Activated naive CD8-positive, alpha-beta T cell treated with anti-CD3 and anti-CD28 coated beads for 36 hours (primary cell): ENCODE data around the gene HLX. TPM values are rescaled to one million over a fixed set of nuclear protein-coding genes. Genes with fewer than 3 reads are reported as not detected.

Experiments used
- DNase-seq: peaks from one replicate; pipeline ENCODE4 v3.0.0; 2021
- H3K27ac Mint-ChIP-seq: one replicate; pipeline ENCODE4 v1.8.0; 2022; ENCODE audit warnings: mild to moderate bottlenecking, moderate library complexity, mixed read lengths
- H3K27me3 Mint-ChIP-seq: one replicate; pipeline ENCODE4 v1.8.0; 2022; ENCODE audit warnings: mild to moderate bottlenecking, mixed read lengths
- H3K36me3 Mint-ChIP-seq: one replicate; pipeline ENCODE4 v1.8.0; 2021; ENCODE audit warnings: mild to moderate bottlenecking, mixed read lengths
- H3K4me1 Mint-ChIP-seq: one replicate; pipeline ENCODE4 v1.8.0; 2021; ENCODE audit warnings: mixed read lengths
- H3K4me3 Mint-ChIP-seq: one replicate; pipeline ENCODE4 v1.8.0; 2022; ENCODE audit warnings: mild to moderate bottlenecking, moderate library complexity, mixed read lengths
- H3K9me3 Mint-ChIP-seq: one replicate; pipeline ENCODE4 v1.8.0; 2022; ENCODE audit warnings: mixed read lengths
- total RNA-seq, 2 experiments: library from RNA; stranded (reverse); gene quantifications; one replicate each; pipeline ENCODE4 v1.2.3, GENCODE V29; 2021

HLX gene
- not detected for total RNA-seq

- Mint-ChIP-seq H3K27ac (peak within 1 kb of the TSS; percentile 54), H3K4me1 (peaks cover 31% of the 10 kb centered on the region), H3K27me3 (peaks cover 96% of the 10 kb centered on the region), H3K4me3 (peak within 1 kb of the TSS; percentile 69), H3K36me3 (no peaks in the 10 kb centered on the region), H3K9me3 (no peaks in the 10 kb centered on the region)
- DNase-seq = peak; percentile 38
These were observed at the start of gene HLX for GRCh38 chr1:220879076-220879508. HLX (plus strand) TSS chr1:220879443; CDS start chr1:220879858, 415 bp downstream.

GRCh38 chr1:220833436-220833835 is 45.8 kb upstream of the HLX start:
- Mint-ChIP-seq H3K4me1 (no peaks in the 10 kb centered on the region), H3K9me3 (no peaks in the 10 kb centered on the region), H3K4me3 (no peak overlapping the region), H3K27me3 (peaks cover 15% of the 10 kb centered on the region), H3K36me3 (no peaks in the 10 kb centered on the region), H3K27ac (no peak overlapping the region)
- no peak for DNase-seq

GRCh38 chr1:220834155-220834870 is 44.9 kb upstream of the HLX start:
- Mint-ChIP-seq H3K9me3 (no peaks in the 10 kb centered on the region), H3K4me1 (no peaks in the 10 kb centered on the region), H3K36me3 (no peaks in the 10 kb centered on the region), H3K27ac (no peak overlapping the region), H3K27me3 (peaks cover 15% of the 10 kb centered on the region), H3K4me3 (no peak overlapping the region)
- DNase-seq = no peak

GRCh38 chr1:220838578-220838977 is 40.7 kb upstream of the HLX start:
- Mint-ChIP-seq H3K9me3 (no peaks in the 10 kb centered on the region), H3K27me3 (peaks cover 9% of the 10 kb centered on the region), H3K27ac (no peak overlapping the region), H3K4me3 (no peak overlapping the region), H3K36me3 (no peaks in the 10 kb centered on the region), H3K4me1 (no peaks in the 10 kb centered on the region)
- DNase-seq = no peak

GRCh38 chr1:220839474-220839873 is 39.8 kb upstream of the HLX start:
- H3K4me3 Mint-ChIP-seq = no peak overlapping the region
- no peaks in the 10 kb centered on the region for H3K4me1 Mint-ChIP-seq
- no peaks in the 10 kb centered on the region for H3K9me3 Mint-ChIP-seq
- no peak overlapping the region for H3K27ac Mint-ChIP-seq
- DNase-seq = no peak
- H3K27me3 Mint-ChIP-seq = peaks cover 8% of the 10 kb centered on the region
- H3K36me3 Mint-ChIP-seq = no peaks in the 10 kb centered on the region

- Mint-ChIP-seq H3K9me3 (no peaks in the 10 kb centered on the region), H3K27me3 (peaks cover 5% of the 10 kb centered on the region), H3K4me3 (no peak overlapping the region), H3K36me3 (no peaks in the 10 kb centered on the region), H3K4me1 (no peaks in the 10 kb centered on the region), H3K27ac (no peak overlapping the region)
- DNase-seq = no peak
These were observed 38.0 kb upstream of the HLX start for GRCh38 chr1:220841293-220841692.

GRCh38 chr1:220843481-220844011 is 35.7 kb upstream of the HLX start:
- Mint-ChIP-seq H3K4me3 (no peak overlapping the region), H3K9me3 (no peaks in the 10 kb centered on the region), H3K27ac (no peak overlapping the region), H3K4me1 (no peaks in the 10 kb centered on the region), H3K36me3 (no peaks in the 10 kb centered on the region), H3K27me3 (peaks cover 8% of the 10 kb centered on the region)
- DNase-seq = no peak

GRCh38 chr1:220852408-220852807 is 26.8 kb upstream of the HLX start:
- H3K4me1 Mint-ChIP-seq = no peaks in the 10 kb centered on the region
- DNase-seq = no peak
- peaks cover under 1% of the 10 kb centered on the region for H3K27me3 Mint-ChIP-seq
- H3K36me3 Mint-ChIP-seq = peaks cover 1% of the 10 kb centered on the region
- peaks cover 21% of the 10 kb centered on the region for H3K9me3 Mint-ChIP-seq
- no peak overlapping the region for H3K27ac Mint-ChIP-seq
- H3K4me3 Mint-ChIP-seq = no peak overlapping the region

GRCh38 chr1:220872296-220872695 is 6.9 kb upstream of the HLX start:
- H3K4me3 Mint-ChIP-seq = no peak overlapping the region

GRCh38 chr1:220873087-220873486 is 6.2 kb upstream of the HLX start:
- Mint-ChIP-seq H3K36me3 (no peaks in the 10 kb centered on the region), H3K4me1 (peaks cover 9% of the 10 kb centered on the region), H3K4me3 (no peak overlapping the region), H3K27me3 (peaks cover 75% of the 10 kb centered on the region), H3K27ac (no peak overlapping the region), H3K9me3 (no peaks in the 10 kb centered on the region)
- DNase-seq = no peak

More at GRCh38 chr1:220872296-220872695, 6.9 kb upstream of the HLX start:
- H3K9me3 Mint-ChIP-seq = peaks cover 1% of the 10 kb centered on the region
- H3K4me1 Mint-ChIP-seq = peaks cover 3% of the 10 kb centered on the region
- DNase-seq = no peak
- H3K27me3 Mint-ChIP-seq = peaks cover 74% of the 10 kb centered on the region
- no peak overlapping the region for H3K27ac Mint-ChIP-seq
- no peaks in the 10 kb centered on the region for H3K36me3 Mint-ChIP-seq

- no peak overlapping the region for H3K4me3 Mint-ChIP-seq
- no peak overlapping the region for H3K27ac Mint-ChIP-seq
- no peak for DNase-seq
- H3K36me3 Mint-ChIP-seq = no peaks in the 10 kb centered on the region
- no peaks in the 10 kb centered on the region for H3K9me3 Mint-ChIP-seq
- H3K4me1 Mint-ChIP-seq = peaks cover 18% of the 10 kb centered on the region
- H3K27me3 Mint-ChIP-seq = peaks cover 80% of the 10 kb centered on the region
These were observed 5.2 kb upstream of the HLX start for GRCh38 chr1:220873868-220874655.

GRCh38 chr1:220875260-220875659 is 4.0 kb upstream of the HLX start:
- H3K27ac Mint-ChIP-seq = no peak overlapping the region
- no peak overlapping the region for H3K4me3 Mint-ChIP-seq
- no peak for DNase-seq
- H3K27me3 Mint-ChIP-seq = peaks cover 80% of the 10 kb centered on the region
- no peaks in the 10 kb centered on the region for H3K9me3 Mint-ChIP-seq
- no peaks in the 10 kb centered on the region for H3K36me3 Mint-ChIP-seq
- peaks cover 19% of the 10 kb centered on the region for H3K4me1 Mint-ChIP-seq

- H3K9me3 Mint-ChIP-seq = no peaks in the 10 kb centered on the region
- peaks cover 90% of the 10 kb centered on the region for H3K27me3 Mint-ChIP-seq
- no peaks in the 10 kb centered on the region for H3K36me3 Mint-ChIP-seq
- H3K4me3 Mint-ChIP-seq = no peak overlapping the region
- H3K4me1 Mint-ChIP-seq = peaks cover 31% of the 10 kb centered on the region
- no peak overlapping the region for H3K27ac Mint-ChIP-seq
- no peak for DNase-seq
These were observed 2.5 kb upstream of the HLX start for GRCh38 chr1:220876511-220877376.

- no peak overlapping the region for H3K4me3 Mint-ChIP-seq
- no peak for DNase-seq
These were observed 1.7 kb upstream of the HLX start for GRCh38 chr1:220877377-220878095.

More at GRCh38 chr1:220877377-220878095, 1.7 kb upstream of the HLX start:
- Mint-ChIP-seq H3K4me1 (peaks cover 31% of the 10 kb centered on the region), H3K9me3 (no peaks in the 10 kb centered on the region), H3K36me3 (no peaks in the 10 kb centered on the region), H3K27me3 (peaks cover 93% of the 10 kb centered on the region), H3K27ac (no peak overlapping the region)
